Measurements from ENCODE around the gene DYNLT2B. TPM values are rescaled to one million over a fixed set of nuclear protein-coding genes. Genes with fewer than 3 reads are reported as not detected.
"Not testable (repeated sequence)": the region's sequence is repeated elsewhere in the genome, so short reads cannot be mapped to it uniquely, and the experiment has no call there.

DYNLT2B gene
- total RNA-seq, 1 experiment from 2014 or later, result 41.4 TPM

DNA sequence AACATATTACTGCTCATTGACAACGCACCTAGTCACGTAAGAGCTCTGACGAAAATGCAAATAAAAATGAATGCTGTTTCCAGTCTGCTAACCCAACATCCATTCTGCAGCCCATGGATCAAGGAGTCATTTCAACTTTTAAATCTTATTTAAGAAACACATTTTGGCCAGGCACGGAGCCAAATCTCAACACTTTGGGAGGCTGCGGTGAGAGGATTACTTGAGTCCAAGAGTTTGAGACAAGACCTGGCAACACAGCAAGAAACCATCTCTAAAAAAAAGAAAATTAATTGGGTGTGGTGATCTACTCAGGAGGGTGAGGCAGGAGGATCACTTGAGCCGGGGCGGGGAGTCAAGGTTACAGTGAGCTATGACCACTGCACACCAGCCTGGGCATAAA, 42.5 kb upstream of the DYNLT2B start:
- no TSS peak for BruUV-seq (replicated peaks)
- ATAC-seq (no peak), DNase-seq (ENCODE audit: low read depth, low spot score) (no peak)
- TF ChIP-seq, protein P1, sequence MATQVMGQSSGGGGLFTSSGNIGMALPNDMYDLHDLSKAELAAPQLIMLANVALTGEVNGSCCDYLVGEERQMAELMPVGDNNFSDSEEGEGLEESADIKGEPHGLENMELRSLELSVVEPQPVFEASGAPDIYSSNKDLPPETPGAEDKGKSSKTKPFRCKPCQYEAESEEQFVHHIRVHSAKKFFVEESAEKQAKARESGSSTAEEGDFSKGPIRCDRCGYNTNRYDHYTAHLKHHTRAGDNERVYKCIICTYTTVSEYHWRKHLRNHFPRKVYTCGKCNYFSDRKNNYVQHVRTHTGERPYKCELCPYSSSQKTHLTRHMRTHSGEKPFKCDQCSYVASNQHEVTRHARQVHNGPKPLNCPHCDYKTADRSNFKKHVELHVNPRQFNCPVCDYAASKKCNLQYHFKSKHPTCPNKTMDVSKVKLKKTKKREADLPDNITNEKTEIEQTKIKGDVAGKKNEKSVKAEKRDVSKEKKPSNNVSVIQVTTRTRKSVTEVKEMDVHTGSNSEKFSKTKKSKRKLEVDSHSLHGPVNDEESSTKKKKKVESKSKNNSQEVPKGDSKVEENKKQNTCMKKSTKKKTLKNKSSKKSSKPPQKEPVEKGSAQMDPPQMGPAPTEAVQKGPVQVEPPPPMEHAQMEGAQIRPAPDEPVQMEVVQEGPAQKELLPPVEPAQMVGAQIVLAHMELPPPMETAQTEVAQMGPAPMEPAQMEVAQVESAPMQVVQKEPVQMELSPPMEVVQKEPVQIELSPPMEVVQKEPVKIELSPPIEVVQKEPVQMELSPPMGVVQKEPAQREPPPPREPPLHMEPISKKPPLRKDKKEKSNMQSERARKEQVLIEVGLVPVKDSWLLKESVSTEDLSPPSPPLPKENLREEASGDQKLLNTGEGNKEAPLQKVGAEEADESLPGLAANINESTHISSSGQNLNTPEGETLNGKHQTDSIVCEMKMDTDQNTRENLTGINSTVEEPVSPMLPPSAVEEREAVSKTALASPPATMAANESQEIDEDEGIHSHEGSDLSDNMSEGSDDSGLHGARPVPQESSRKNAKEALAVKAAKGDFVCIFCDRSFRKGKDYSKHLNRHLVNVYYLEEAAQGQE (IDR thresholded peaks at IDR 0.05; ENCODE audit: insufficient read depth in 1 of 2, low read depth in 2 of 2, low read length in 1 of 2), result no peak
- TF ChIP-seq SIN3A (IDR thresholded peaks at IDR 0.05; ENCODE audit: borderline replicate concordance, insufficient read depth, low read depth, low read length) (no peak), POLR2AphosphoS5 (IDR thresholded peaks at IDR 0.05; ENCODE audit: low read depth, low read length) (no peak), TCF7L2 (IDR thresholded peaks at IDR 0.05; ENCODE audit: low read depth, low read length) (no peak)
- TF ChIP-seq, protein P2, sequence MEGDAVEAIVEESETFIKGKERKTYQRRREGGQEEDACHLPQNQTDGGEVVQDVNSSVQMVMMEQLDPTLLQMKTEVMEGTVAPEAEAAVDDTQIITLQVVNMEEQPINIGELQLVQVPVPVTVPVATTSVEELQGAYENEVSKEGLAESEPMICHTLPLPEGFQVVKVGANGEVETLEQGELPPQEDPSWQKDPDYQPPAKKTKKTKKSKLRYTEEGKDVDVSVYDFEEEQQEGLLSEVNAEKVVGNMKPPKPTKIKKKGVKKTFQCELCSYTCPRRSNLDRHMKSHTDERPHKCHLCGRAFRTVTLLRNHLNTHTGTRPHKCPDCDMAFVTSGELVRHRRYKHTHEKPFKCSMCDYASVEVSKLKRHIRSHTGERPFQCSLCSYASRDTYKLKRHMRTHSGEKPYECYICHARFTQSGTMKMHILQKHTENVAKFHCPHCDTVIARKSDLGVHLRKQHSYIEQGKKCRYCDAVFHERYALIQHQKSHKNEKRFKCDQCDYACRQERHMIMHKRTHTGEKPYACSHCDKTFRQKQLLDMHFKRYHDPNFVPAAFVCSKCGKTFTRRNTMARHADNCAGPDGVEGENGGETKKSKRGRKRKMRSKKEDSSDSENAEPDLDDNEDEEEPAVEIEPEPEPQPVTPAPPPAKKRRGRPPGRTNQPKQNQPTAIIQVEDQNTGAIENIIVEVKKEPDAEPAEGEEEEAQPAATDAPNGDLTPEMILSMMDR (IDR thresholded peaks at IDR 0.05), result no peak
- H3K36me3 ChIP-seq (ENCODE audit: control insufficient read depth, insufficient read depth, low read length), result peaks cover 13% of the 10 kb centered on the region
- POLR2A ChIA-PET, result no interaction called here
- H3K4me1 ChIP-seq (ENCODE audit: control insufficient read depth, insufficient read depth, low read length), result no peaks in the 10 kb centered on the region
- in situ Hi-C loops (cut with HindIII; ENCODE audit: low pct_unique_long_range_greater_than_20kb, low sequenced_read_pairs), result no loop called here
- H3K9me3 ChIP-seq (ENCODE audit: control insufficient read depth, insufficient read depth, low read depth, low read length), result no peaks in the 10 kb centered on the region
- H3K27me3 ChIP-seq (ENCODE audit: control insufficient read depth, insufficient read depth, low read length), result no peaks in the 10 kb centered on the region
- H3K27ac ChIP-seq (ENCODE audit: low read length), result no peak overlapping the region
- intact Hi-C loops (cut with micrococcal nuclease; ENCODE audit: unreplicated experiment), result no loop called here
- CTCF ChIA-PET, result no interaction called here
- H3K4me3 ChIP-seq (ENCODE audit: low read depth in 2 of 2, low read length in 2 of 2), result no peak overlapping the region

DNA sequence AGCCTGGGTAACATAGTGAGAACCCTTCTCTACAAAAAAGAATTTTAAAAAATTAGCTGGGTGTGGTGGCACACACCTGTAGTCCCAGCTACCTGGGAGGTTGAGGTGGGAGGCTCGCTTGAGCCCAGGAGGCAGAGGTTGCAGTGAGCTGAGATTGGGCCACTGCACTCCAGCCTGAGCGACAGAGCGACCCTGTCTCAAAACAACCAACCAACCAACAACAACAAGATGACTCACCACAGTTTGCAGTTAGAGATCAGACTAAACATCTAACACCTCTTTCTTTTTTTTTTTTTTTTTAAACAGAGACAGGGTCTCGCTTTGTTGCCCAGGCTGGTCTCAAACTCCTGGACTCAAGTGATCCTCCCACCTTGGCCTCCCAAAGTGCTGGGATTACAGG, 40.5 kb upstream of the DYNLT2B start:
- peaks cover 18% of the 10 kb centered on the region for H3K36me3 ChIP-seq (ENCODE audit: control insufficient read depth, insufficient read depth, low read length)
- H3K4me3 ChIP-seq (ENCODE audit: low read depth in 2 of 2, low read length in 2 of 2); ATAC-seq; DNase-seq (ENCODE audit: low read depth, low spot score); CTCF ChIA-PET; in situ Hi-C loops (cut with HindIII; ENCODE audit: low pct_unique_long_range_greater_than_20kb, low sequenced_read_pairs); H3K27me3 ChIP-seq (ENCODE audit: control insufficient read depth, insufficient read depth, low read length); H3K4me1 ChIP-seq (ENCODE audit: control insufficient read depth, insufficient read depth, low read length); POLR2A ChIA-PET; H3K9me3 ChIP-seq (ENCODE audit: control insufficient read depth, insufficient read depth, low read depth, low read length); H3K27ac ChIP-seq (ENCODE audit: low read length); BruUV-seq (replicated peaks); intact Hi-C loops (cut with micrococcal nuclease; ENCODE audit: unreplicated experiment): not testable (repeated sequence)

DNA sequence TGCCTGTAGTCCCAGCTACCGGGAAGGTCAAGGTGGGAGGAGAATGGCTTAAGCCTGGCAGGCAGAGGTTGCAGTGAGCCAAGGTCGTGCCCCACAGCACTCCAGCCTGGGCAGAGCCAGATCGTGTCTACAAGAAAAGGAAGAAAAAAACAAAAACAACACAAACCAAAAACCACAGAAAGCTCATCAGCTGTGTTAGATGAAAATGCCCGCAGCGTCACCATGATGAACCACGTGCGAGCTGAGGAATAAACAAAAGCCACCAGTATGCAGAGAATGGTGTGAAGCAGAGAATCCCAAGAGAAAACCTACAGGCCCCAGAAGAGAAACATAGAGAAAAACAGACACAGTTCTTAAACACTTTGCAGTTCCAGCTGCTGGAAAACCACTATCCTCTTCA, 39.9 kb upstream of the DYNLT2B start:
- BruUV-seq (replicated peaks), result no TSS peak
- Histone ChIP-seq H3K9me3 (ENCODE audit: control insufficient read depth, insufficient read depth, low read depth, low read length) (no peaks in the 10 kb centered on the region), H3K27ac (ENCODE audit: low read length) (no peak overlapping the region), H3K27me3 (ENCODE audit: control insufficient read depth, insufficient read depth, low read length) (no peaks in the 10 kb centered on the region), H3K36me3 (ENCODE audit: control insufficient read depth, insufficient read depth, low read length) (peaks cover 19% of the 10 kb centered on the region), H3K4me3 (ENCODE audit: low read depth in 2 of 2, low read length in 2 of 2) (no peak overlapping the region), H3K4me1 (ENCODE audit: control insufficient read depth, insufficient read depth, low read length) (no peaks in the 10 kb centered on the region)
- in situ Hi-C loops (cut with HindIII; ENCODE audit: low pct_unique_long_range_greater_than_20kb, low sequenced_read_pairs), result no loop called here
- no peak for DNase-seq (ENCODE audit: low read depth, low spot score)
- ChIA-PET CTCF (no interaction called here), POLR2A (no interaction called here)
- ATAC-seq, result no peak
- no peak for TF ChIP-seq SIN3A (IDR thresholded peaks at IDR 0.05; ENCODE audit: borderline replicate concordance, insufficient read depth, low read depth, low read length)
- no peak for TF ChIP-seq TCF7L2 (IDR thresholded peaks at IDR 0.05; ENCODE audit: low read depth, low read length)
- TF ChIP-seq, protein P1 (IDR thresholded peaks at IDR 0.05; ENCODE audit: insufficient read depth in 1 of 2, low read depth in 2 of 2, low read length in 1 of 2), result no peak
- TF ChIP-seq POLR2AphosphoS5 (IDR thresholded peaks at IDR 0.05; ENCODE audit: low read depth, low read length), result no peak
- TF ChIP-seq, protein P2 (IDR thresholded peaks at IDR 0.05), result no peak
- intact Hi-C loops (cut with micrococcal nuclease; ENCODE audit: unreplicated experiment), result no loop called here
